Keratinocyte (primary cell): ENCODE data around the gene PBX4.
"Not testable (repeated sequence)": the region's sequence is repeated elsewhere in the genome, so short reads cannot be mapped to it uniquely, and the experiment has no call there.

Source experiments
- EZH2 ChIP-seq: IDR thresholded peaks from one replicate; pipeline ENCODE4 v1.6.1; 2012; ENCODE audit warnings: inconsistent platforms, mild to moderate bottlenecking, low read length, moderate library complexity
- TF ChIP-seq, protein P1 (sequence below), 3 experiments: IDR thresholded peaks in 1 of 3; conservative IDR thresholded peaks in 1 of 3; optimal IDR thresholded peaks in 1 of 3; 2 replicates in 2 of 3; 3 replicates in 1 of 3; pipeline versions ENCODE3 to v1.5.1; 2011; ENCODE audit warnings: low read length in 3 of 3, mild to moderate bottlenecking in 3 of 3, moderate library complexity in 2 of 3, control low read depth in 1 of 3, inconsistent platforms in 1 of 3; ENCODE audit not compliant: insufficient read depth in 2 of 3; ENCODE audit errors: extremely low read depth in 1 of 3

DNA sequence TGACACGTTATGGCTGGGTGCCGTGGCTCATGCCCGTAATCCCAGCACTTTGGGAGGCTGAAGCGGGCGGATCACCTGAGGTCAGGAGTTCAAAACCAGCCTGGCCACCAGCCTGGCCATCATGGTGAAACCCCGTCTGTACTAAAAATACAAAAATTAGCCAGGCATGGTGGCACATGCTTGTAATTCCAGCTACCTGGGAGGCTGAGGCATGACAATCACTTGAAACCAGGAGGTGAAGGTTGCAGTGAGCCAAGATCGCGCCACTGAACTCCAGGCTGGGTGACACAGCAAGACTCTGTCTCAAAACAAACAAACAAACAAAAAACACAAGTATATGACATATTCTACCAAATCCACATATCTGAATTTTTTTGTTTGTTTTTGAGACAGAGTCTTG, 11.8 kb downstream of the PBX4 start:
- TF ChIP-seq, protein P1, sequence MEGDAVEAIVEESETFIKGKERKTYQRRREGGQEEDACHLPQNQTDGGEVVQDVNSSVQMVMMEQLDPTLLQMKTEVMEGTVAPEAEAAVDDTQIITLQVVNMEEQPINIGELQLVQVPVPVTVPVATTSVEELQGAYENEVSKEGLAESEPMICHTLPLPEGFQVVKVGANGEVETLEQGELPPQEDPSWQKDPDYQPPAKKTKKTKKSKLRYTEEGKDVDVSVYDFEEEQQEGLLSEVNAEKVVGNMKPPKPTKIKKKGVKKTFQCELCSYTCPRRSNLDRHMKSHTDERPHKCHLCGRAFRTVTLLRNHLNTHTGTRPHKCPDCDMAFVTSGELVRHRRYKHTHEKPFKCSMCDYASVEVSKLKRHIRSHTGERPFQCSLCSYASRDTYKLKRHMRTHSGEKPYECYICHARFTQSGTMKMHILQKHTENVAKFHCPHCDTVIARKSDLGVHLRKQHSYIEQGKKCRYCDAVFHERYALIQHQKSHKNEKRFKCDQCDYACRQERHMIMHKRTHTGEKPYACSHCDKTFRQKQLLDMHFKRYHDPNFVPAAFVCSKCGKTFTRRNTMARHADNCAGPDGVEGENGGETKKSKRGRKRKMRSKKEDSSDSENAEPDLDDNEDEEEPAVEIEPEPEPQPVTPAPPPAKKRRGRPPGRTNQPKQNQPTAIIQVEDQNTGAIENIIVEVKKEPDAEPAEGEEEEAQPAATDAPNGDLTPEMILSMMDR (optimal IDR thresholded peaks at IDR 0.05 in 1 of 3, IDR thresholded peaks at IDR 0.05 in 1 of 3, conservative IDR thresholded peaks at IDR 0.05 in 1 of 3; ENCODE audit: extremely low read depth in 1 of 3, insufficient read depth in 2 of 3, low read length in 3 of 3) = not testable (repeated sequence)
- not testable (repeated sequence) for TF ChIP-seq EZH2
